Measurements from ENCODE around the gene PSMD2. TPM values are rescaled to one million over a fixed set of nuclear protein-coding genes. Genes with fewer than 3 reads are reported as not detected.

Gene PSMD2
- total and polyA plus RNA-seq, 2 of the 8 experiments (the other 6 are each of a cell fraction or from before 2014, with no cell fraction given): 350 to 363 TPM

- H3K9me3 ChIP-seq (ENCODE audit: insufficient read depth in 2 of 2, low read depth in 1 of 2, low read length in 1 of 2): no peaks in the 10 kb centered on the region
- H3K9ac ChIP-seq (replicated peaks in 1 of 4; ENCODE audit: extremely low read depth in 1 of 4, low read depth in 3 of 4, low read length in 3 of 4): peak overlapping the region in 2 of 4 experiments; percentile 36 to 44; a peak in 4 of 7 replicates
- no peak overlapping the region for H2BK12ac ChIP-seq (ENCODE audit: low read depth, low read length)
- H3K23me2 ChIP-seq (ENCODE audit: low read depth, low read length): no peaks in the 10 kb centered on the region; the same call in 1 of the 2 replicates
- no peak overlapping the region for H3K27ac ChIP-seq (ENCODE audit: low read depth, low read length)
- no peak overlapping the region for H2AK5ac ChIP-seq (ENCODE audit: low read depth, low read length)
- peaks cover 16 to 43% (median 27%) of the 10 kb centered on the region in 4 experiments; a peak in 7 of 8 replicates for H3K36me3 ChIP-seq (ENCODE audit: control insufficient read depth in 2 of 4, insufficient read depth in 4 of 4, low read length in 3 of 4)
- H3K18ac ChIP-seq (ENCODE audit: extremely low read depth, low read length): no peak overlapping the region; the same call in 1 of the 2 replicates
- H2BK5ac ChIP-seq (ENCODE audit: low read depth, low read length): no peak overlapping the region
- no peak overlapping the region for H2BK15ac ChIP-seq (ENCODE audit: low read length)
- POLR2A ChIA-PET (ENCODE audit: partially characterized antibody): interaction anchor here (0.6 to 12.3 kb wide), 22 partner anchors 11 to 488 kb away, joined by 3 to 148 read pairs (median 4); partner anchors contain the start of genes CLCN2, EIF2B5, FAM131A and PARL
- no peak overlapping the region for H2BK120ac ChIP-seq (replicated peaks; ENCODE audit: low read depth, low read length)
- 83% methylated on average over 11 of the region's 16 CpGs; no CpG with 5 or more reads in 1 of the 2 experiments for WGBS, 2 experiments (ENCODE audit: extremely low coverage in 1 of 2, insufficient coverage in 1 of 2, insufficient read length in 1 of 2, insufficient replicate concordance in 2 of 2, low coverage in 1 of 2, low lambda C conversion rate in 2 of 2, missing lambda C conversion rate in 1 of 2)
- peaks cover 3 to 9% (median 6%) of the 10 kb centered on the region in 4 experiments for H3K4me1 ChIP-seq (replicated peaks in 1 of 4; ENCODE audit: control insufficient read depth in 3 of 4, insufficient read depth in 4 of 4, low read length in 3 of 4)
- no peak overlapping the region for H3K4ac ChIP-seq (replicated peaks; ENCODE audit: insufficient read length, low read depth, low read length)
- no peak overlapping the region for H4K5ac ChIP-seq (ENCODE audit: insufficient read length, low read depth, low read length)
- CTCF ChIA-PET (ENCODE audit: partially characterized antibody): interaction anchor here (0.6 to 1.9 kb wide), 6 partner anchors 10 to 146 kb away, joined by 3 to 4 read pairs (median 4); no protein-coding TSS in a partner anchor
- H3K79me1 ChIP-seq (ENCODE audit: low read depth, low read length): peaks cover 11% of the 10 kb centered on the region
- no peak for FAIRE-seq
- peak overlapping the region; percentile 85 to 97 for H3K4me2 ChIP-seq (ENCODE audit: insufficient read depth in 1 of 2, low read depth in 2 of 2, low read length in 2 of 2)
- no peak overlapping the region for H4K91ac ChIP-seq (replicated peaks; ENCODE audit: insufficient read length, low read length)
- H3K23ac ChIP-seq (ENCODE audit: insufficient read length): no peak overlapping the region
- DNase-seq (ENCODE audit: low read depth in 1 of 2, low spot score in 2 of 2): no peak
- H3K4me3 ChIP-seq (ENCODE audit: extremely low read depth in 1 of 4, insufficient read depth in 2 of 4, low read depth in 3 of 4, low read length in 4 of 4): peak overlapping the region; percentile 44 to 96 (median 77); a peak in 6 of 8 replicates
- H2BK20ac ChIP-seq (ENCODE audit: low read length): no peak overlapping the region
- H3K27me3 ChIP-seq (replicated peaks in 1 of 4; ENCODE audit: control insufficient read depth in 3 of 4, extremely low read depth in 1 of 4, insufficient read depth in 3 of 4, low read length in 3 of 4): no peaks in the 10 kb centered on the region
- peaks cover 29 to 36% of the 10 kb centered on the region in 2 experiments for H4K20me1 ChIP-seq (replicated peaks in 1 of 2; ENCODE audit: control insufficient read depth in 1 of 2, insufficient read depth in 2 of 2, low read length in 2 of 2)
- H3K79me2 ChIP-seq (ENCODE audit: control insufficient read depth in 1 of 2, insufficient read depth in 2 of 2, low read length in 2 of 2): peaks cover 37 to 62% of the 10 kb centered on the region in 2 experiments
- H3K14ac ChIP-seq (ENCODE audit: insufficient read length): no peak overlapping the region
- no peak overlapping the region for H2AFZ ChIP-seq (ENCODE audit: low read length)
- H3K56ac ChIP-seq (replicated peaks; ENCODE audit: insufficient read length, low read depth, low read length): no peak overlapping the region
- H4K8ac ChIP-seq (ENCODE audit: extremely low read depth, insufficient read depth, low read length): peak overlapping the region; percentile 57; the same call in 1 of the 2 replicates
- TF ChIP-seq MAX (IDR thresholded peaks at IDR 0.05) (no peak), CHD1 (IDR thresholded peaks at IDR 0.05; ENCODE audit: low read depth, low read length) (no peak), SP4 (IDR thresholded peaks at IDR 0.05; ENCODE audit: low read length) (no peak), KDM4A (IDR thresholded peaks at IDR 0.05; ENCODE audit: low read depth, low read length, severe bottlenecking) (no peak), EGR1 (IDR thresholded peaks at IDR 0.05; ENCODE audit: borderline replicate concordance, low read depth, low read length) (no peak), SP1 (IDR thresholded peaks at IDR 0.05; ENCODE audit: low read depth, low read length) (no peak), SIN3A (conservative IDR thresholded peaks at IDR 0.05 in 1 of 2, IDR thresholded peaks at IDR 0.05 in 1 of 2; ENCODE audit: low read depth in 1 of 2, low read length in 2 of 2) (no peak), CTCF (IDR thresholded peaks at IDR 0.05; ENCODE audit: control extremely low read depth in 1 of 3, insufficient read depth in 1 of 3, low read depth in 1 of 3, low read length in 3 of 3) (no peak), BACH1 (IDR thresholded peaks at IDR 0.05; ENCODE audit: low read length) (no peak)
These were observed 17.0 kb downstream of the PSMD2 start for GRCh38 chr3:184315871-184316661.

Data from H1 (cell line).